HG03354 (cell line): ENCODE results near the gene HSPA12B.

Source experiments
- ATAC-seq: cut with Tn5 transposase; IDR thresholded peaks from one replicate; pipeline ENCODE4 v1.9.1; 2021; ENCODE audit warnings: mild to moderate bottlenecking; ENCODE audit not compliant: unreplicated experiment, poor library complexity, severe bottlenecking

HSPA12B gene

GRCh38 chr20:3798908-3799248 lies 66.4 kb downstream of the HSPA12B start:
- ATAC-seq, result no peak

DNA sequence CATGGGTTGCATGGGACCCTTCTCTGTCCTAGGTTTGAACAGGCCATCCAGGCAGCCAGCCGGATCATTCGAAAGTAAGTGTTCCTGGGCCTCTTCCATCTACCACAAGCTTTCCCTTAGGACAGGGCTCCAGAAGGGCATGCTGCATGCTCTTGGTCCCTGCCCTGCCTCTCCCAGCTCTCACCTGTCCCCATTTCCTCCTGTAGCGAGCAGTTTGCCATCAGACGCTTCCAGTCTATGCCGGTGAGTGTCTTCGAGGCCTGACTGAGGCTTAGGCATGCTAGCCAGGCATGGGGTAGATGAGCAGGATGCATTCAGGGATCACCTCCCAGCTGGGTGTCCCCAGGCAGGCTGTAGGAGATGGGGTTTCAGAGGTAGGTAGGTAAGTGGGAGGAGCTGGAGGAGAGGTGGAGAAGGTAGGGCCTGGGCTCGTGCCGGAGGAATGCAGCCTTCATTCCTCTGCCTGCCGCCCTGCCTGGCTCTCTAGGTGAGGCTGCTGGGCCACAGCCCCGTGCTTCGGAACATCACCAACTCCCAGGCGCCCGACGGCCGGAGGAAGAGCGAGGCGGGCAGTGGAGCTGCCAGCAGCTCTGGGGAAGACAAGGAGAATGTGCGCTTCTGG lies 67.9 kb downstream of the HSPA12B start:
- no peak for ATAC-seq

GRCh38 chr20:3800878-3801260 lies 68.4 kb downstream of the HSPA12B start:
- no peak for ATAC-seq

DNA sequence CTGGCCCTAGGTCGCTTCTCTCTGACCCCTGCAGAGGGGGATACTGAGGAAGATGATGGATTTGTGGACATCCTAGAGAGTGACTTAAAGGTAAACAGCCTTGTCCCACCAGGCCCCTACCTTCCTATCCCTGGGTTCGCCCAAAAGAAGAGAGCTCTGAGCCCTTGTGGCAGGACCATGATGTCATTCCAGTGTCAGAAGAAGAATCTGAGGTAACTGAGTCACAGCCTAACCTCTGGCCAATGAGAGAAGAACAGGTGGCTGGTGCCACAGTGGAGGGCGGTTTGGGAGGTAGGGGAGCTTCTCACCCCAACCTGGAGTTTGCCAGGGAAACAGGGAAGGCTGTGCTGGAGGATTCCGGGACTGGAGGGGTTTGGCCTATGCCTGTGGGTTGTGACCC lies 68.8 kb downstream of the HSPA12B start:
- ATAC-seq, result no peak

GRCh38 chr20:3801846-3802245 lies 69.4 kb downstream of the HSPA12B start:
- ATAC-seq, result no peak
